NOMO-1 (cell line): ENCODE results near the gene PPP1R3G.
A peak's percentile ranks its signal among the peaks of the same experiment; 100 is the strongest.
"Not testable (repeated sequence)": the region's sequence is repeated elsewhere in the genome, so short reads cannot be mapped to it uniquely, and the experiment has no call there.

Source experiments
- DNase-seq, 2 experiments: peaks; one replicate each; lab custom pipeline; 2025; ENCODE audit not compliant: unreplicated experiment in 2 of 2; lab: John Stamatoyannopoulos, UW

The PPP1R3G gene

GRCh38 chr6:5113096-5113495 is 28.0 kb downstream of the PPP1R3G start:
- no peak for DNase-seq

GRCh38 chr6:5115168-5115567 is 30.0 kb downstream of the PPP1R3G start:
- DNase-seq = no peak

- DNase-seq = no peak
These were observed 31.3 kb downstream of the PPP1R3G start for GRCh38 chr6:5116243-5116991.

GRCh38 chr6:5119090-5119951 is 34.2 kb downstream of the PPP1R3G start:
- no peak for DNase-seq

GRCh38 chr6:5120011-5120410 is 34.9 kb downstream of the PPP1R3G start:
- no peak for DNase-seq

GRCh38 chr6:5120543-5120942 is 35.4 kb downstream of the PPP1R3G start:
- not testable (repeated sequence) for DNase-seq

GRCh38 chr6:5121479-5121878 is 36.3 kb downstream of the PPP1R3G start:
- DNase-seq = no peak

GRCh38 chr6:5121956-5122355 is 36.8 kb downstream of the PPP1R3G start:
- DNase-seq = no peak

GRCh38 chr6:5122504-5123112 is 37.5 kb downstream of the PPP1R3G start:
- no peak for DNase-seq

GRCh38 chr6:5123296-5124143 is 38.4 kb downstream of the PPP1R3G start:
- no peak for DNase-seq

- DNase-seq = no peak
These were observed 39.4 kb downstream of the PPP1R3G start for GRCh38 chr6:5124526-5124925.

GRCh38 chr6:5125152-5126006 is 40.2 kb downstream of the PPP1R3G start:
- no peak for DNase-seq

GRCh38 chr6:5126214-5126613 is 41.1 kb downstream of the PPP1R3G start:
- DNase-seq = no peak

- DNase-seq = no peak
These were observed 42.1 kb downstream of the PPP1R3G start for GRCh38 chr6:5127106-5127687.

- peak in 1 of 2 experiments; percentile 12 for DNase-seq
These were observed 43.2 kb downstream of the PPP1R3G start for GRCh38 chr6:5128351-5128750.

GRCh38 chr6:5130135-5130866 is 45.2 kb downstream of the PPP1R3G start:
- DNase-seq = no peak

- DNase-seq = peak; percentile 47 to 71
These were observed 47.6 kb downstream of the PPP1R3G start for GRCh38 chr6:5132731-5133130.

- no peak for DNase-seq
These were observed 48.8 kb downstream of the PPP1R3G start for GRCh38 chr6:5133943-5134342.
